ENCODE data around the gene AFF3. TPM values are rescaled to one million over a fixed set of nuclear protein-coding genes. Genes with fewer than 3 reads are reported as not detected.

Gene AFF3
- total and polyA plus RNA-seq, 7 experiments from 2014 or later, result 3.0 to 24.1 (median 19.8) TPM

GRCh38 chr2:99559075-99559662 is 583.2 kb downstream of the AFF3 start:
- ChIA-PET POLR2A (interaction anchor here (0.6 kb wide), 1 partner anchor 1021 kb away, joined by 3 read pairs; no protein-coding TSS in a partner anchor), CTCF (interaction anchor here (0.6 to 2.6 kb wide), 9 partner anchors 12 to 1768 kb away, joined by 3 to 12 read pairs (median 4); no protein-coding TSS in a partner anchor)
- H3K36me3 Mint-ChIP-seq, result peaks cover 0 to 14% (median 0%) of the 10 kb centered on the region in 5 donors
- peak; percentile 52 to 78 (median 68) for DNase-seq
- intact Hi-C loops (cut with micrococcal nuclease), result loop anchor here (1.0 to 5.0 kb wide), 5 partner anchors 438 to 822 kb away; no protein-coding TSS in a partner anchor
- peak overlapping the region in 3 of 10 donors; percentile 9 to 65 (median 36) for H3K4me3 Mint-ChIP-seq
- Histone ChIP-seq H3K9me3 (ENCODE audit: control insufficient read depth in 2 of 3, low read length in 3 of 3) (no peaks in the 10 kb centered on the region), H3K27ac (ENCODE audit: low read depth, low read length) (no peak overlapping the region), H3K36me3 (ENCODE audit: control insufficient read depth in 2 of 3, insufficient read depth in 3 of 3, low read length in 3 of 3) (no peaks in the 10 kb centered on the region), H3K4me1 (ENCODE audit: control insufficient read depth in 2 of 2, insufficient read depth in 2 of 2, low read length in 2 of 2) (no peaks in the 10 kb centered on the region), H3K27me3 (ENCODE audit: control insufficient read depth in 2 of 2, insufficient read depth in 2 of 2, low read length in 2 of 2) (no peaks in the 10 kb centered on the region), H3K4me3 (ENCODE audit: low read length) (no peak overlapping the region)
- peaks cover 0 to 5% (median 0%) of the 10 kb centered on the region in 7 donors for H3K4me1 Mint-ChIP-seq
- peak; percentile 96 for ATAC-seq
- peaks cover 0 to 9% (median 0%) of the 10 kb centered on the region in 5 donors for H3K27me3 Mint-ChIP-seq
- H3K9me3 Mint-ChIP-seq, result no peaks in the 10 kb centered on the region
- H3K27ac Mint-ChIP-seq, result peak overlapping the region in 1 of 9 donors; percentile 62

GRCh38 chr2:99555404-99555803 is 587.0 kb downstream of the AFF3 start:
- H3K4me1 ChIP-seq (ENCODE audit: control insufficient read depth in 2 of 2, insufficient read depth in 2 of 2, low read length in 2 of 2), result no peaks in the 10 kb centered on the region
- intact Hi-C loops (cut with micrococcal nuclease), result loop anchor here (5.0 kb wide), 2 partner anchors 442 to 707 kb away; no protein-coding TSS in a partner anchor

GRCh38 chr2:99554871-99555270 is 587.5 kb downstream of the AFF3 start:
- Histone ChIP-seq H3K27ac (ENCODE audit: low read depth, low read length) (no peak overlapping the region), H3K4me1 (ENCODE audit: control insufficient read depth in 2 of 2, insufficient read depth in 2 of 2, low read length in 2 of 2) (no peaks in the 10 kb centered on the region), H3K9me3 (ENCODE audit: control insufficient read depth in 2 of 3, low read length in 3 of 3) (no peaks in the 10 kb centered on the region), H3K4me3 (ENCODE audit: low read length) (no peak overlapping the region), H3K27me3 (ENCODE audit: control insufficient read depth in 2 of 2, insufficient read depth in 2 of 2, low read length in 2 of 2) (no peaks in the 10 kb centered on the region), H3K36me3 (ENCODE audit: control insufficient read depth in 2 of 3, insufficient read depth in 3 of 3, low read length in 3 of 3) (peaks cover 0 to 8% (median 0%) of the 10 kb centered on the region in 3 experiments)
- Mint-ChIP-seq H3K36me3 (peaks cover 0 to 33% (median 13%) of the 10 kb centered on the region in 5 donors), H3K9me3 (no peaks in the 10 kb centered on the region), H3K27me3 (peaks cover 0 to 6% (median 0%) of the 10 kb centered on the region in 5 donors), H3K4me1 (peaks cover 0 to 5% (median 0%) of the 10 kb centered on the region in 7 donors), H3K4me3 (no peak overlapping the region), H3K27ac (no peak overlapping the region)
- ChIA-PET POLR2A (no interaction called here), CTCF (no interaction called here)
- no peak for ATAC-seq
- DNase-seq, result no peak
- intact Hi-C loops (cut with micrococcal nuclease), result loop anchor here (5.0 kb wide), 2 partner anchors 442 to 707 kb away; no protein-coding TSS in a partner anchor

More at GRCh38 chr2:99555404-99555803, 587.0 kb downstream of the AFF3 start:
- Histone ChIP-seq H3K27me3 (ENCODE audit: control insufficient read depth in 2 of 2, insufficient read depth in 2 of 2, low read length in 2 of 2) (no peaks in the 10 kb centered on the region), H3K36me3 (ENCODE audit: control insufficient read depth in 2 of 3, insufficient read depth in 3 of 3, low read length in 3 of 3) (peaks cover 0 to 8% (median 0%) of the 10 kb centered on the region in 3 experiments), H3K27ac (ENCODE audit: low read depth, low read length) (no peak overlapping the region), H3K9me3 (ENCODE audit: control insufficient read depth in 2 of 3, low read length in 3 of 3) (no peaks in the 10 kb centered on the region), H3K4me3 (ENCODE audit: low read length) (no peak overlapping the region)
- no peak overlapping the region for H3K27ac Mint-ChIP-seq
- H3K9me3 Mint-ChIP-seq, result no peaks in the 10 kb centered on the region
- H3K27me3 Mint-ChIP-seq, result peaks cover 0 to 5% (median 0%) of the 10 kb centered on the region in 5 donors
- peak; percentile 49 for ATAC-seq
- ChIA-PET POLR2A (no interaction called here), CTCF (no interaction called here)
- H3K4me1 Mint-ChIP-seq, result peaks cover 0 to 5% (median 0%) of the 10 kb centered on the region in 7 donors
- no peak for DNase-seq
- no peak overlapping the region for H3K4me3 Mint-ChIP-seq
- peaks cover 0 to 29% (median 12%) of the 10 kb centered on the region in 5 donors for H3K36me3 Mint-ChIP-seq

- peaks cover 0 to 5% (median 0%) of the 10 kb centered on the region in 7 donors for H3K4me1 Mint-ChIP-seq
- no peak overlapping the region for H3K27ac ChIP-seq (ENCODE audit: low read depth, low read length)
- intact Hi-C loops (cut with micrococcal nuclease), result no loop called here
- no peak overlapping the region for H3K4me3 ChIP-seq (ENCODE audit: low read length)
- H3K27me3 Mint-ChIP-seq, result peaks cover 0 to 7% (median 0%) of the 10 kb centered on the region in 5 donors
- ATAC-seq (no peak), DNase-seq (no peak)
- H3K27ac Mint-ChIP-seq, result no peak overlapping the region
- POLR2A ChIA-PET, result no interaction called here
- peaks cover 0 to 8% (median 0%) of the 10 kb centered on the region in 3 experiments for H3K36me3 ChIP-seq (ENCODE audit: control insufficient read depth in 2 of 3, insufficient read depth in 3 of 3, low read length in 3 of 3)
- CTCF ChIA-PET, result no interaction called here
- peaks cover 0 to 37% (median 13%) of the 10 kb centered on the region in 5 donors for H3K36me3 Mint-ChIP-seq
- no peaks in the 10 kb centered on the region for H3K4me1 ChIP-seq (ENCODE audit: control insufficient read depth in 2 of 2, insufficient read depth in 2 of 2, low read length in 2 of 2)
- no peaks in the 10 kb centered on the region for H3K9me3 Mint-ChIP-seq
- no peaks in the 10 kb centered on the region for H3K27me3 ChIP-seq (ENCODE audit: control insufficient read depth in 2 of 2, insufficient read depth in 2 of 2, low read length in 2 of 2)
- H3K4me3 Mint-ChIP-seq, result no peak overlapping the region
- no peaks in the 10 kb centered on the region for H3K9me3 ChIP-seq (ENCODE audit: control insufficient read depth in 2 of 3, low read length in 3 of 3)
Measured at GRCh38 chr2:99554238-99554637, 588.2 kb downstream of the AFF3 start.

- Histone ChIP-seq H3K27me3 (ENCODE audit: control insufficient read depth in 2 of 2, insufficient read depth in 2 of 2, low read length in 2 of 2) (no peaks in the 10 kb centered on the region), H3K4me3 (ENCODE audit: low read length) (no peak overlapping the region), H3K4me1 (ENCODE audit: control insufficient read depth in 2 of 2, insufficient read depth in 2 of 2, low read length in 2 of 2) (no peaks in the 10 kb centered on the region), H3K9me3 (ENCODE audit: control insufficient read depth in 2 of 3, low read length in 3 of 3) (no peaks in the 10 kb centered on the region), H3K27ac (ENCODE audit: low read depth, low read length) (no peak overlapping the region), H3K36me3 (ENCODE audit: control insufficient read depth in 2 of 3, insufficient read depth in 3 of 3, low read length in 3 of 3) (peaks cover 0 to 8% (median 0%) of the 10 kb centered on the region in 3 experiments)
- intact Hi-C loops (cut with micrococcal nuclease), result no loop called here
- POLR2A ChIA-PET, result no interaction called here
- no peaks in the 10 kb centered on the region for H3K9me3 Mint-ChIP-seq
- H3K36me3 Mint-ChIP-seq, result peaks cover 0 to 39% (median 13%) of the 10 kb centered on the region in 5 donors
- H3K4me1 Mint-ChIP-seq, result peaks cover 0 to 2% (median 0%) of the 10 kb centered on the region in 7 donors
- CTCF ChIA-PET, result no interaction called here
- no peak for DNase-seq
- no peak for ATAC-seq
- H3K4me3 Mint-ChIP-seq, result no peak overlapping the region
- peaks cover 0 to 7% (median 0%) of the 10 kb centered on the region in 5 donors for H3K27me3 Mint-ChIP-seq
- no peak overlapping the region for H3K27ac Mint-ChIP-seq
Measured at GRCh38 chr2:99552529-99552928, 589.9 kb downstream of the AFF3 start.

GRCh38 chr2:99550368-99550767 is 592.0 kb downstream of the AFF3 start:
- ATAC-seq, result no peak
- Mint-ChIP-seq H3K27me3 (peaks cover 0 to 3% (median 0%) of the 10 kb centered on the region in 5 donors), H3K9me3 (no peaks in the 10 kb centered on the region), H3K27ac (no peak overlapping the region), H3K36me3 (peaks cover 0 to 33% (median 13%) of the 10 kb centered on the region in 5 donors), H3K4me1 (no peaks in the 10 kb centered on the region), H3K4me3 (no peak overlapping the region)
- DNase-seq, result no peak
- Histone ChIP-seq H3K4me3 (ENCODE audit: low read length) (no peak overlapping the region), H3K27me3 (ENCODE audit: control insufficient read depth in 2 of 2, insufficient read depth in 2 of 2, low read length in 2 of 2) (no peaks in the 10 kb centered on the region), H3K36me3 (ENCODE audit: control insufficient read depth in 2 of 3, insufficient read depth in 3 of 3, low read length in 3 of 3) (peaks cover 0 to 8% (median 0%) of the 10 kb centered on the region in 3 experiments), H3K27ac (ENCODE audit: low read depth, low read length) (no peak overlapping the region), H3K4me1 (ENCODE audit: control insufficient read depth in 2 of 2, insufficient read depth in 2 of 2, low read length in 2 of 2) (no peaks in the 10 kb centered on the region), H3K9me3 (ENCODE audit: control insufficient read depth in 2 of 3, low read length in 3 of 3) (no peaks in the 10 kb centered on the region)
- intact Hi-C loops (cut with micrococcal nuclease), result no loop called here
- POLR2A ChIA-PET, result no interaction called here
- CTCF ChIA-PET, result interaction anchor here (0.5 kb wide), 1 partner anchor 150 kb away, joined by 3 read pairs; no protein-coding TSS in a partner anchor
